NOMO-1 (cell line): Measurements from ENCODE around the gene ASB11.

Source experiments
- DNase-seq, 2 experiments: peaks; one replicate each; lab custom pipeline; 2025; ENCODE audit not compliant: unreplicated experiment in 2 of 2; lab: John Stamatoyannopoulos, UW

ASB11 gene

GRCh38 chrX:15315509-15315908 lies at the start of gene ASB11:
Gene ASB11 (minus strand): TSS chrX:15315640. CDS start chrX:15315605, 35 bp downstream.
- DNase-seq: no peak

GRCh38 chrX:15359701-15360100 lies 44.3 kb upstream of the ASB11 start:
- no peak for DNase-seq

- no peak for DNase-seq
Observed at GRCh38 chrX:15358533-15358932, 43.1 kb upstream of the ASB11 start.

- DNase-seq: peak; percentile 16
Observed at GRCh38 chrX:15356444-15356843, 41.0 kb upstream of the ASB11 start.

DNA sequence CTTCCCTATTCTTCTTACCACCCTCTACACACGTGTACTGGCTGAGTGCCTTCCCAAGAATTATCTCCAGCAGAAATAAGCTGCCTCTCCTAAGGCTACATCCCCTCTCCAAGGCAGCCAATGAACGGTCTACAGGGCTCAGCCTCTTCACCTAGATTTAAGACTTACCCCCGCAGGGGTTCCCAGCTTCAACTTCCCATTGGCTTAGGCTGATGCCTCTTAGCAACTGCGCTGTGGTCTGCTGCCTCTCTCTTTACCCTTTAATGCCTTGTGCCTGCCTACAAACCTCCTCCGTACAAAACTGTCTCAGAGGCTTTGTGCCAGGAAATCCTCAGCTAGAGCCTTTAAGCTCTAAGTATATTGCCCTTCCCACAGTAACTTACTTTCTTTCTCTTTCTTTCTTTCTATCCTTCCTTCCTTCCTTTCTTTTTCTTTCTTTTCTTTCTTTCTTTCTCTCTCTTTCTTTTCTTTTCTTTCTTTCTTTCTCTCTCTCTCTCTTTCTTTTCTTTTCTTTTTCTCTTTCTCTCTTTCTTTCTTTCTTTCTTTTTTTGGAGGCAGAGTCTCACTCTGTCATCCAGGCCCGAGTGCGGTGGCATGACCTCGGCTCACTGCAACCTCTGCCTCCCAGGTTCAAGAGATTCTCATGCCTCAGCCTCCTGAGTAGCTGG lies 35.0 kb upstream of the ASB11 start:
- DNase-seq: no peak

GRCh38 chrX:15349046-15349445 lies 33.6 kb upstream of the ASB11 start:
- DNase-seq: peak in 1 of 2 experiments; percentile 38

GRCh38 chrX:15345976-15346375 lies 30.5 kb upstream of the ASB11 start:
- DNase-seq: no peak

DNA sequence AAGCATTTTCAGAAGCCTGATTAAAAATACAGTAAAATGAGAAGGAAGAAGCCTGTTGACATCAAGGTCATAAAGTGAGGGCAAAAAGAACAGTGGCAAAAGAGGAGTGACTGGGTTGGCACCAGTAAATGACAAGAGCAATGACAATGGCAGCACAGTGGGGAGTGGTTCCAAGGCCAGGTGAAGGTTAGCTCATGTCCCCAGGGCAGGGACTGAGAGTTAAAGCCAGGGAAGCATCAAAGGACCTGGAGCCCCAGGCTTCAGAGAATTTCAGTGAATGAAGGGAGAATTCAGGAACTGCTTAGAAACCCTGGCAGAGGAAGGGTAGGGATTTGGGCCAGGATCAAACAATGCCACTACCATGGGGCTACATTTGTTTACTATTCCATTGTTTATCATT lies 28.7 kb upstream of the ASB11 start:
- no peak for DNase-seq

DNA sequence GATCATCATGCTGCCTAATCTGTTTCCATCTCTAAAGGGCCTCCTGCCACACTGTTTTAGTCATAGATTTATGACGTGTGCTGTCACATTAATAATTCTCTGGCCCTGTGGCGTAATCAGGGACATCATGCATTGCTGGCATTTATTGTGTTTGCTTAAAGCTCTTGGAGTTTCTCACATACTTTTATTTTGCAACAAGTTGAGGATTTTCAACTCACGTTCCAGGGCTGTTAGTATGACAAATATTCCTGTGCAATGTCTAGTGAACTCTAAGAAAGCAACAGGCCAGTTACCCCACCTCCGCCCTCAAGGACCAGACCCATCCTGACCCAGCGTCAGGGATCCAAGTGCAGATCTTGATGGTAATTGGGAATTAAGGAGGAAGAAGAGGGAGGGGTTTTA lies 27.6 kb upstream of the ASB11 start:
- peak in 1 of 2 experiments; percentile 15 for DNase-seq

DNA sequence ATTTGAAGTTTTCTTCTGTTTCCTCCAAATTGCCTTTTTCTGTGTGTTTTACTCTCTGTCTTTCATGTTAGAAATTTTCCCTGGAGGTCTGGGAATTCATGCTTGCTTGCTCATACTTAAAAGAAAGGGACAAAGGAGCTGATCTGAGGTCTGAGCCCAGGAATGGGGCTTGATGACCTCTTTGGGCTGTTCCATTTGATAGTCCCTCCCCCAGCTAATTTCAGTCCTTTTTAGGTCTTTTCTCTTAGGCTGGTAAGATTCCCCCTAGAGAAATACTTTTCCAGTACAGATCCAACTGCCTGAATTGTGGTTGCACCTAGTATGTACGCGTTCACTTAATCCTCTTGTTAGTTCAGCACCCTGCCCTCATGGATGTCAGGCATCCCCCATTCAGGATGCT lies 25.4 kb upstream of the ASB11 start:
- DNase-seq: no peak

- no peak for DNase-seq
Observed at GRCh38 chrX:15336023-15336413, 20.6 kb upstream of the ASB11 start.

- peak; percentile 85 to 89 for DNase-seq
Observed at GRCh38 chrX:15335135-15336022, 19.9 kb upstream of the ASB11 start, which contains the start of gene PIGA. Gene PIGA (minus strand): TSS chrX:15335523. CDS start chrX:15331930, 3,593 bp downstream.

DNA sequence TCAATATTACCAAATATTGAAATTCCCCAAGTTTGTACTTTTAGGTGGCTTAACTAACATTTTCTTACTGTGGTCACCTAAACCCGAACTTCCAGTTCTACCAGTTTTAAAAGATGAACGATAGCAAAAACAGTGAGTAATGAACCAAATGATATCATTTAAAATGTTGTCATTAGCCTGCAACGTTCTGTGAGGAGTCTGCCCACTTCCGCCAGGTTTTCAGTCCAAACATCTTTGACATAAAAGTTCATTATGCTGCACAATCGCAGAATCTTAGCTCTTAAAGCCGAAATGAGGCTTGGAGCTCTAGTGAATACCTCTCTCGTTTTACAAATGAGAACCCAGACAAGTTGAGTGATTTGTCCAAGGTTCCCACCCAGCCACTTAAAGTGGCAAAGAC lies 19.1 kb upstream of the ASB11 start:
- DNase-seq: peak in 1 of 2 experiments; percentile 18

DNA sequence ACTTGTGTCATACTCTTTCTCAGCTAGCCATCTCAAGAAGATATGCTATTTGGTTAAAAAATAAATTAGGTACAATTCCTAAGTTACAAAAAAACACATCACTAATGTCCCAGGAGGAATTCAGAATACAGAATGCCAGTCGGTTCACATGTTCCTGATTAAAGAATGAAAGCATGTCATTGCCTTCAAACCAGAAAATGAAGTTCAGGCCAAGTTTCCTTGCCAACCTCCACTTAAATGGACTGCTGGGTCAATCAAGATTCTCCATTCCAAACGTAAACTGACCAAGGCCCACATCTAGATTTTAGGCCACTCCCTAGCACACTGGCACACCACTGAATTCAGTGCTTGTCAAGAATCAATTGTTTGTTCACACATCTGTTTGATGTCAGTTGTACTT lies 13.4 kb upstream of the ASB11 start:
- no peak for DNase-seq

DNA sequence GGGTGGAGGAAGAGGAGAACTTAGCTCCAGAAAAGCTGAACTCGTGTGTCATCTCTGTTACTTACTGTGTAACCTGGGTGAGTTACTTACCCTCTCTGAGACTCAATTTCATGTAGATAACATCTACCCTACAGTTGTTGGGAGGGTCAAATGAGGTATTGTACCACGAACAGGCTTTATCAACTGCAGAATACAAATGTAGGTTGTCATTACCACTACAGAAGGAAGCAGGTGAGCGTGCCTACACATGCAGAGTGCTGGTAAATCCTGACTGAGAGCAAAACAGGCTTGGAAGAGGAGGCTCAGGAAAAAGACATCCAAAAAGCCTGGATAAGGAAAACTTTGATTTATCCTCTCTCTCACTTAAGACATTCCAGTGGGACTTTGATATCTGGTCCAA lies 12.7 kb upstream of the ASB11 start:
- no peak for DNase-seq

DNA sequence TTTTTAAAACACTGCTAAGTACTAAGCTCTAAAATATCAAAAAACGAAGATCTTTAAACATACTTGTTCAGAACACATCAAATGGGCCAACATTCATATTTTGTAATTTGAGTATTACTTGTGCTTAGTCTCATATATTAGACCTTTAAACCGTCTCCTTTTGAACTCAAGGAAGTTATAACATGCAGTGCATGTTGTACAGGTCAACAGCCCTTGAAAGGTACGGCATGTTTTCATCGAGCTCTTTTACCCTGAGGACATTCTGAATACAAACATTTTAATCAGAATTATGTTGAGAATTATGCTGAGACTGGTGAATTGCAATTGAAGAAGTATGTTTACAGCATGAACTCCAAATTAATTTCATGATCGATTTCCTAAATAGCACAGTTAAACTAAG lies 7.0 kb upstream of the ASB11 start:
- DNase-seq: no peak

- DNase-seq: no peak
Observed at GRCh38 chrX:15322072-15322471, 6.6 kb upstream of the ASB11 start.

DNA sequence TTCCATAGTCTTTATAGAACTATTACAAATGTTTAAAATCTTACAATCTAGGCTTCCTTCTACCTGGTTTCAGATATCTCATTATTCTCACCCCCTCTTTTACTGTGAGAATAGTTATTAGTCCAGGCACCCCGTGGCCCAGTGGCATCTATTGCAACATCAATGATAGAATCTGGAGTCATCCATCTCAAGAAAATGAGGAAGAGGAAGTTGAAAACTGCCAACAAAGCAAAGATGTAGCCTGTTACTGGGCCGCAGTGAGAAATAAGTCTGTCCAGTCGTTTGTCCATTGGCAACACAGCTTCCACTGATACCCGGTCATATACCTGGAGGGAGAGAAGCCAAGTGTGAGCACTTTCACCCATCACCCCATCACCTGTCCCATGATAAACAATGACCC lies 6.0 kb upstream of the ASB11 start:
- DNase-seq: peak; percentile 66 to 88

- no peak for DNase-seq
Observed at GRCh38 chrX:15320297-15320696, 4.9 kb upstream of the ASB11 start.

DNA sequence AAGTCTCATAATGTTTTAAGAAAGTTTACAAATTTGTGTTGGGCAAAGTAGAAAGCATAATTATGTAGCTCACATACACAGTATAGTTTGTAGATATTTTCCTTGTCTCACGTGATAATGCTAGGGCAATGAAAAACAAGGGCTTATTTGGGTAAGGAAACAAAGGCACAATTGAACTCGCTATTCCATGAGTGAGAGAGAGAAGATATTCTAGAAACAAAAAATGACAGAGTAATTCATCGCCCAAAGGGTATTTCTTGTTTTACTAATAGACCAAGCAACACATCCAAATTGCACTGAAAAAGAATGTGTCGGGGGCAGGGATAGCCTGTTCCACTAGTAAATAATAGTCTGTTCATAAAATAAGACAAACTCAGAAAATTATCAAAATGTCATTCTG lies 3.6 kb upstream of the ASB11 start:
- no peak for DNase-seq

DNA sequence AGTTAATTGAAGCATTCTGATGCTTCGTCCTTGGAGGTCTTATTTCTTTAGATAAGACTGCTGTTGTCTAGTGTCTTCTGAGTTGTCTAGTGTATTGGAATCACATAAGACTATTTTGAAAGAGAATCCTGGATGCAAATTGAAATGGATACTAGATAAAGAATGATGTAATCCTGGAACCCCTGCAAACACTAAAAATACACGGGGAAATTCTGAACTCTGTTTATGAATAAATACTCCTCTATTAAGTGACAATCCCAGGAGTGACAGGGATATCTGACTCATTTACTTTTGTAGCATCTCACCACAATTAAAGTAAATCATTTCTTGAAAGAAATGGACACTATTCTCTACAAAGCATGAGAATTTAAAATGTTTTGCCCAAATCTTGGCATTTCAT lies 968 bp downstream of the ASB11 start:
- no peak for DNase-seq

DNA sequence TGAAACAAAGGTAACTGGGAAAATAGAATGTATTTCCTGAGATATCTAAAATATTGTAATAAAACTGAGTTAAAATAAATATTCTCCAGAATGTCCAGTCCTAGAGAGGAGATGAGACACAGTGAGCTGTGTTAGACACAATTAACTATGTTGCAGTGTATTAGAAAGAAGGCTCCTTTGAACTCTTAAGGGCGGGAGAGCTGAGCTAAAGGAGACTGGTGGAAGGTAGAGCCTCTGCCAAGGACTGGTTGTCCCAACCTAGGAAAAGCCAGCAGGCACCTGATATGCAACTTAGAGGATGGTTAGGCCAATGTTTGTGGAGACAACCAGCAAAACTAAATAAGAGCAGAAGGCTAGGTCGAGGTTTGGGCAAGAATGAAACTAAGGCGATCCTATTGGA lies 4.3 kb downstream of the ASB11 start:
- no peak for DNase-seq
